DND-41 (cell line): ENCODE data around the gene OSM.
A peak's percentile ranks its signal among the peaks of the same experiment; 100 is the strongest.

Experiments used
- ATAC-seq: fragments of 200-7000 bp; cut with Tn5 transposase; 3 replicates; pipeline ENCODE4 v1.9.1; 2021; ENCODE audit warnings: low read depth; ENCODE audit not compliant: insufficient read depth
- DNase-seq: peaks from one replicate; pipeline ENCODE4 v3.0.0-alpha.2; 2020
- H2AFZ ChIP-seq: 2 replicates; pipeline ENCODE4 v1.6.0; 2012; ENCODE audit warnings: low read depth, low read length
- H3K27ac ChIP-seq: 2 replicates; pipeline ENCODE4 v1.5.1; 2012; ENCODE audit warnings: low read length, inconsistent platforms
- H3K27me3 ChIP-seq: fragments of 200-600 bp; sonication (generic); 2 replicates; pipeline ENCODE4 v1.6.0; 2012; ENCODE audit warnings: low read length, mild to moderate bottlenecking, inconsistent platforms; ENCODE audit not compliant: insufficient read depth, poor library complexity
- H3K36me3 ChIP-seq: 2 replicates; pipeline ENCODE4 v1.5.1; 2012; ENCODE audit warnings: low read length, inconsistent platforms; ENCODE audit not compliant: insufficient read depth
- H3K4me1 ChIP-seq: 2 replicates; pipeline ENCODE4 v1.5.1; 2012; ENCODE audit warnings: mild to moderate bottlenecking, low read length; ENCODE audit not compliant: insufficient read depth
- H3K4me2 ChIP-seq: 2 replicates; pipeline ENCODE4 v1.6.0; 2012; ENCODE audit warnings: mild to moderate bottlenecking, moderate library complexity, low read length, inconsistent platforms; ENCODE audit not compliant: insufficient read depth
- H3K4me3 ChIP-seq, 2 experiments: fragments of 200-600 bp in 1 of 2; shearing (Covaris generic) in 1 of 2; 2 replicates each; pipeline ENCODE4 v1.5.1; 2012 to 2016; ENCODE audit warnings: inconsistent platforms in 2 of 2, low read length in 2 of 2, mild to moderate bottlenecking in 2 of 2, low read depth in 1 of 2, moderate library complexity in 1 of 2
- H3K79me2 ChIP-seq: 2 replicates; pipeline ENCODE4 v1.6.0; 2012; ENCODE audit warnings: low read length, inconsistent platforms; ENCODE audit not compliant: insufficient read depth
- H3K9ac ChIP-seq: 2 replicates; pipeline ENCODE4 v1.6.0; 2012; ENCODE audit warnings: low read depth, mild to moderate bottlenecking, inconsistent platforms, low read length, moderate library complexity
- H3K9me3 ChIP-seq: 2 replicates; pipeline ENCODE4 v1.5.1; 2012; ENCODE audit warnings: low read length, moderate library complexity, mild to moderate bottlenecking, inconsistent platforms; ENCODE audit not compliant: insufficient read depth, severe bottlenecking
- H4K20me1 ChIP-seq: 2 replicates; pipeline ENCODE4 v1.6.0; 2012; ENCODE audit warnings: low read length; ENCODE audit not compliant: insufficient read depth
- EZH2 ChIP-seq: IDR thresholded peaks from 3 replicates; pipeline ENCODE4 v1.6.1; 2012; ENCODE audit warnings: borderline replicate concordance, low read depth, mild to moderate bottlenecking, moderate library complexity, low read length, inconsistent platforms; ENCODE audit not compliant: severe bottlenecking
- TF ChIP-seq, protein P1 (sequence below): IDR thresholded peaks from 2 replicates; pipeline ENCODE4 v1.5.1; 2012; ENCODE audit warnings: borderline replicate concordance, low read length, moderate library complexity, mild to moderate bottlenecking; ENCODE audit not compliant: poor library complexity, severe bottlenecking; ENCODE audit errors: extremely low read depth

Gene OSM

DNA sequence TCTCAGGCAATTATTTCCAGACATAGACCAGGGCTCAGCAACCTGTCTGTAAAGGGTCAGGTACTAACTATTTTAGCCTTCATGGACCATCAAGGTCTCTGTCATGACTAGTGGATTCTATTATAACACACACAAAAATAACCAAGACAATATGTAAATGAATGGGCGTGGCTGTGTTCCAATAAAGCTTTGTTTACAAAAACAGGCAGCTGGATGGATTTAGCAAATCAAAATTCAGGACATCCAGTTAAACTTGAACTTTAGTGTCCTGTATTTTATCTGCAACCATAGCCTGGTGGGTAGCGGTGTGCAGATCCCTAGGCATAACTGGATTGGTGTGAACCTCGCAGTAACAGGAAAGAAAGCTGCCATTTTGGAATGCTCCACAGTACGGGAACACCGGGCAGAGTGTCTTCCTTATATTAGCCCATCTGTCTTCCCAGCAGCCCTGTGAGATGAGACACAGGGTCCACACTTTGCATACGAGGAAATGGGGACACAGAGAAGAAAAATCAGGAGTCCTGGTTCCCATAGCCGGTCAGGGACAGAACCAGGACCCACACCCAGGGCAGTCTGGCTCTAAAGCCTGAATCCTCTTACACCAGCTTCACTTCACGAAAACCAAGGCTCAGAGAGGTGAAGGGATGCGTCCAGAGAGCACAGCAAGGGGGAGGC is 35.7 kb downstream of the OSM start:
- DNase-seq (no peak), ATAC-seq (no peak)
- H2AFZ ChIP-seq, result no peak overlapping the region; the same call in 1 of the 2 replicates
- no peak overlapping the region for H3K4me2 ChIP-seq
- no peak overlapping the region for H3K4me3 ChIP-seq
- H3K27me3 ChIP-seq, result no peaks in the 10 kb centered on the region
- H4K20me1 ChIP-seq, result no peaks in the 10 kb centered on the region
- TF ChIP-seq EZH2, result no peak
- TF ChIP-seq, protein P1, sequence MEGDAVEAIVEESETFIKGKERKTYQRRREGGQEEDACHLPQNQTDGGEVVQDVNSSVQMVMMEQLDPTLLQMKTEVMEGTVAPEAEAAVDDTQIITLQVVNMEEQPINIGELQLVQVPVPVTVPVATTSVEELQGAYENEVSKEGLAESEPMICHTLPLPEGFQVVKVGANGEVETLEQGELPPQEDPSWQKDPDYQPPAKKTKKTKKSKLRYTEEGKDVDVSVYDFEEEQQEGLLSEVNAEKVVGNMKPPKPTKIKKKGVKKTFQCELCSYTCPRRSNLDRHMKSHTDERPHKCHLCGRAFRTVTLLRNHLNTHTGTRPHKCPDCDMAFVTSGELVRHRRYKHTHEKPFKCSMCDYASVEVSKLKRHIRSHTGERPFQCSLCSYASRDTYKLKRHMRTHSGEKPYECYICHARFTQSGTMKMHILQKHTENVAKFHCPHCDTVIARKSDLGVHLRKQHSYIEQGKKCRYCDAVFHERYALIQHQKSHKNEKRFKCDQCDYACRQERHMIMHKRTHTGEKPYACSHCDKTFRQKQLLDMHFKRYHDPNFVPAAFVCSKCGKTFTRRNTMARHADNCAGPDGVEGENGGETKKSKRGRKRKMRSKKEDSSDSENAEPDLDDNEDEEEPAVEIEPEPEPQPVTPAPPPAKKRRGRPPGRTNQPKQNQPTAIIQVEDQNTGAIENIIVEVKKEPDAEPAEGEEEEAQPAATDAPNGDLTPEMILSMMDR, result no peak
- peaks cover 10% of the 10 kb centered on the region for H3K4me1 ChIP-seq
- H3K36me3 ChIP-seq, result no peaks in the 10 kb centered on the region
- no peak overlapping the region for H3K9ac ChIP-seq
- H3K79me2 ChIP-seq, result no peaks in the 10 kb centered on the region
- no peaks in the 10 kb centered on the region for H3K9me3 ChIP-seq
- H3K27ac ChIP-seq, result no peak overlapping the region

DNA sequence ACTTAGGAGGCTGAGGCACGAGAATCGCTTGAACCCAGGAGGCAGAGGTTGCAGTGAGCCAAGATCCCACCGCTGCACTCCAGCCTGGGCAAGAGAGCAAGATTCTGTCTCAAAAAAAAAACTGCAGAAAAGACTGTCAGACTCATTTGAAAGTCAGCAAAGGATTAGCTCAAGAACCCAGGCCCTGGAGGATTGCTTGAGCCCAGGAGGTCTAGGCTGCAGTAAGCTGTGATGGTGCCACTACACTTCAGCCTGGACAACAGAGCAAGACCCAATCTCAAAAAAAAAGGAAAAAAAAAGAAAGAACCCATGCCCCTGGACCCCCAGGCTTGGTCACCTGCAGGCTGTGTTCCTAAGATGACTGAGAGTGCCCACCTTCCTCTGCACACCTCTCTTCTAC is 36.3 kb downstream of the OSM start:
- Histone ChIP-seq H3K4me3 (no peak overlapping the region), H3K27me3 (no peaks in the 10 kb centered on the region), H3K9me3 (no peaks in the 10 kb centered on the region), H3K4me1 (peaks cover 16% of the 10 kb centered on the region), H4K20me1 (no peaks in the 10 kb centered on the region), H3K36me3 (no peaks in the 10 kb centered on the region), H3K79me2 (no peaks in the 10 kb centered on the region), H2AFZ (no peak overlapping the region), H3K4me2 (no peak overlapping the region), H3K27ac (no peak overlapping the region), H3K9ac (no peak overlapping the region)
- ATAC-seq (no peak), DNase-seq (no peak)
- no peak for TF ChIP-seq EZH2
- TF ChIP-seq, protein P1, result no peak

DNA sequence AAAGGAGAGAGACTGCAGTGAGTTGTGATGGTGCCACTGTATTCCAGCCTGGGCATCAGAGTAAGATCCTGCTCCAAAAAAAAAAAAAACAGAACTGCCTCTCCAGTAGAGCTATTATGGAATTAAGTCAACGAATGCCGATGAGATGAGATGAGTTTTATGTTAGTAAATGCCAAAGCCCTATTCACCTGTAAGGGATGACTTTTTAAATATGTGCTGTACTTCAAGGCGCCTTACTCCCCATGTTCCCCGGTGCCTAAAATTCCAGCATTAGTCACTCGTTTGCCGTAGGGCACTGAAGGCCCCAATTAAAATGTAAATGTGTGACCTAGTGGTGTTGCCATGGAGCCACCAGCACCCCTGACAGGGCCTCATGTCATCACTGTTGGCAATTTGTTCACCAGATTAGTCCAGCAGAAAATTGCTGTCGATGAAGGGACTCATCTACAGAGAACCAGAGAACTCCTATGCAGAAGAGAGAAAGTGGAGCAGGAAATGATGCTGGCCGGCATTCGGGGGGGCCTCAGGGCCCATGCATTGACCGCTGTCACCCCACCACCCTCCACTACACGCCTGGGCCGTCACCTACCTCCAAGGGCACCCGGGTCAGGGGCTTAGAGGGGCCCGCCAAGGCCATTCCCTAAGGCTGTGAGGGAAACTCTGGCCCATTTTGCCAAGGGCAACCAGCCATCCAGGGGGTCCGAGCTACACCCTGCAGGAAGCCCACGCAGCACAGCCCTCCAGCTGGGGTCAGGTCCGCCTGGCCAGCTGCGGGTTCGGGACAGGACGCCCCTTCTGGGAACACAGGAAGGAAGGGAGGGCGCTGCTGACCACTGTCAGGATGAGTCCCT is 37.9 kb downstream of the OSM start:
- H3K4me2 ChIP-seq, result no peak overlapping the region
- H3K4me3 ChIP-seq, result no peak overlapping the region
- H4K20me1 ChIP-seq, result no peaks in the 10 kb centered on the region
- H3K27me3 ChIP-seq, result no peaks in the 10 kb centered on the region
- TF ChIP-seq, protein P1, result no peak
- TF ChIP-seq EZH2, result no peak
- no peak overlapping the region for H3K9ac ChIP-seq
- DNase-seq (no peak), ATAC-seq (no peak)
- peak overlapping the region; percentile 13; the same call in 1 of the 2 replicates for H3K27ac ChIP-seq
- no peaks in the 10 kb centered on the region for H3K9me3 ChIP-seq
- no peak overlapping the region for H2AFZ ChIP-seq
- peaks cover 26% of the 10 kb centered on the region for H3K4me1 ChIP-seq
- no peaks in the 10 kb centered on the region for H3K36me3 ChIP-seq
- no peaks in the 10 kb centered on the region for H3K79me2 ChIP-seq
